ENCODE data around the gene SWSAP1.
"Not testable (repeated sequence)": the region's sequence is repeated elsewhere in the genome, so short reads cannot be mapped to it uniquely, and the experiment has no call there.

The SWSAP1 gene

GRCh38 chr19:11374433-11375142, at the start of gene SWSAP1:
SWSAP1 (plus strand) TSS chr19:11374666; CDS start chr19:11374681, 15 bp downstream.
- DNase-seq: peak; percentile 96 to 100

GRCh38 chr19:11324748-11325389, 49.6 kb upstream of the SWSAP1 start:
- no peak for DNase-seq

GRCh38 chr19:11325544-11325943, 48.9 kb upstream of the SWSAP1 start:
- no peak for DNase-seq

- no peak for DNase-seq
Observed at GRCh38 chr19:11330127-11330526, 44.3 kb upstream of the SWSAP1 start.

GRCh38 chr19:11331502-11331901, 43.0 kb upstream of the SWSAP1 start:
- DNase-seq: no peak

GRCh38 chr19:11332822-11333221, 41.6 kb upstream of the SWSAP1 start:
- no peak for DNase-seq

- DNase-seq: not testable (repeated sequence)
Observed at GRCh38 chr19:11333838-11334237, 40.6 kb upstream of the SWSAP1 start.

- DNase-seq: no peak
Observed at GRCh38 chr19:11335449-11336146, 38.9 kb upstream of the SWSAP1 start.

- DNase-seq: no peak
Observed at GRCh38 chr19:11337080-11337479, 37.4 kb upstream of the SWSAP1 start.

GRCh38 chr19:11338121-11338520, 36.3 kb upstream of the SWSAP1 start:
- no peak for DNase-seq

- DNase-seq: no peak
Observed at GRCh38 chr19:11338569-11339253, 35.8 kb upstream of the SWSAP1 start.

GRCh38 chr19:11339254-11340098, 35.0 kb upstream of the SWSAP1 start, which contains the start of gene RAB3D:
RAB3D (minus strand) TSS chr19:11339657; CDS start chr19:11337399, 2,258 bp downstream.
- DNase-seq: peak; percentile 64 to 76

GRCh38 chr19:11340099-11340467, 34.4 kb upstream of the SWSAP1 start:
- not testable (repeated sequence) for DNase-seq

- no peak for DNase-seq
Observed at GRCh38 chr19:11342429-11342828, 32.0 kb upstream of the SWSAP1 start.

- no peak for DNase-seq
Observed at GRCh38 chr19:11345122-11345803, 29.2 kb upstream of the SWSAP1 start.

- DNase-seq: peak; percentile 76 to 97
Observed at GRCh38 chr19:11346104-11346940, 28.1 kb upstream of the SWSAP1 start, which contains the start of the genes CCDC159 and TMEM205. CCDC159 (plus strand) TSS chr19:11346519; CDS start chr19:11346607, 88 bp downstream. TMEM205 (minus strand) TSS chr19:11346268; CDS start chr19:11345619, 649 bp downstream.

GRCh38 chr19:11347546-11348039, 26.9 kb upstream of the SWSAP1 start:
- DNase-seq: no peak

- DNase-seq: no peak
Observed at GRCh38 chr19:11349171-11349570, 25.3 kb upstream of the SWSAP1 start.

GRCh38 chr19:11354102-11354501, 20.4 kb upstream of the SWSAP1 start:
- DNase-seq: not testable (repeated sequence)

Measured in bone marrow (tissue), 2 donors.